Calu3 (cell line): Measurements from ENCODE around the gene HBD. TPM values are rescaled to one million over a fixed set of nuclear protein-coding genes. Genes with fewer than 3 reads are reported as not detected.

Source experiments
- BruUV-seq: library from RNA; stranded (reverse); fragments of 400-500 nt; replicated peaks from 2 replicates; lab custom pipeline; 2021; lab: Mats Ljungman, UMichigan
- CTCF ChIA-PET: fragments of 300-600 bp; sonication (Branson Sonifier 250); formaldehyde crosslinking; loops from one replicate; lab custom pipeline; 2022; ENCODE audit warnings: antibody characterized with exemption; lab: Charles Lee
- DNase-seq: peaks from one replicate; pipeline ENCODE4 v3.0.0; 2022
- H3K27ac Mint-ChIP-seq: one replicate; pipeline ENCODE4 v1.8.0; 2022; ENCODE audit warnings: mixed read lengths; ENCODE audit not compliant: unreplicated experiment
- H3K27me3 Mint-ChIP-seq: one replicate; pipeline ENCODE4 v1.8.0; 2022; ENCODE audit warnings: mixed read lengths; ENCODE audit not compliant: unreplicated experiment
- H3K36me3 Mint-ChIP-seq: one replicate; pipeline ENCODE4 v1.8.0; 2022; ENCODE audit warnings: mild to moderate bottlenecking, moderate library complexity, mixed read lengths; ENCODE audit not compliant: insufficient read depth, unreplicated experiment
- H3K4me1 Mint-ChIP-seq: one replicate; pipeline ENCODE4 v1.8.0; 2022; ENCODE audit warnings: mild to moderate bottlenecking, low read depth, mixed read lengths; ENCODE audit not compliant: unreplicated experiment
- H3K4me3 Mint-ChIP-seq: one replicate; pipeline ENCODE4 v1.8.0; 2022; ENCODE audit warnings: mild to moderate bottlenecking, low read depth, moderate library complexity, mixed read lengths; ENCODE audit not compliant: unreplicated experiment
- H3K9me3 Mint-ChIP-seq: one replicate; pipeline ENCODE4 v1.8.0; 2022; ENCODE audit warnings: low read depth, mixed read lengths; ENCODE audit not compliant: unreplicated experiment
- CTCF ChIP-seq: fragments of 200-600 bp; IDR thresholded peaks from one replicate; pipeline ENCODE4 v1.8.0; 2022; ENCODE audit warnings: antibody characterized with exemption; ENCODE audit not compliant: unreplicated experiment
- intact Hi-C: fragments of 100-400 bp; cut with micrococcal nuclease; formaldehyde crosslinking; loops from one replicate; pipeline ENCODE4 v1.10.0; 2022; ENCODE audit not compliant: unreplicated experiment
- total RNA-seq: library from RNA; stranded (reverse); gene quantifications from 2 replicates; pipeline ENCODE4 v1.2.3, GENCODE V29; 2022

Gene HBD
- total RNA-seq, 1 experiment from 2014 or later: not detected

- Mint-ChIP-seq H3K27ac (no peak overlapping the region), H3K27me3 (no peaks in the 10 kb centered on the region), H3K4me1 (no peaks in the 10 kb centered on the region), H3K4me3 (no peak overlapping the region), H3K9me3 (no peaks in the 10 kb centered on the region), H3K36me3 (no peaks in the 10 kb centered on the region)
- TF ChIP-seq CTCF: peak; percentile 53
- intact Hi-C loops: loop anchor here (1.0 to 10.0 kb wide), 4 partner anchors 86 to 690 kb away; partner anchors contain the start of genes OR52E5 and OR52N2
- CTCF ChIA-PET: interaction anchor here (0.7 kb wide), 1 partner anchor 80 kb away, joined by 3 read pairs; no protein-coding TSS in a partner anchor
- DNase-seq: peak; percentile 22
- no TSS peak for BruUV-seq
Observed at GRCh38 chr11:5204787-5205186, 29.5 kb downstream of the HBD start.

- Mint-ChIP-seq H3K27ac (no peak overlapping the region), H3K4me1 (no peaks in the 10 kb centered on the region), H3K9me3 (no peaks in the 10 kb centered on the region), H3K36me3 (no peaks in the 10 kb centered on the region), H3K4me3 (no peak overlapping the region), H3K27me3 (no peaks in the 10 kb centered on the region)
- intact Hi-C loops: loop anchor here (10.0 kb wide), 1 partner anchor 691 kb away; the partner anchor contains the start of gene OR52E5
- no peak for TF ChIP-seq CTCF
- no peak for DNase-seq
- BruUV-seq: no TSS peak
- CTCF ChIA-PET: no interaction called here
Observed at GRCh38 chr11:5203366-5203765, 30.9 kb downstream of the HBD start.

GRCh38 chr11:5200582-5200981 is 33.7 kb downstream of the HBD start, which contains the start of gene OR51V1:
Gene OR51V1, minus strand, starts transcription at chr11:5200682. Its CDS starts 0 bp downstream, at chr11:5200682.
- Mint-ChIP-seq H3K9me3 (no peaks in the 10 kb centered on the region), H3K27me3 (no peaks in the 10 kb centered on the region), H3K36me3 (no peaks in the 10 kb centered on the region), H3K4me1 (no peaks in the 10 kb centered on the region), H3K4me3 (no peak within 1 kb of the TSS), H3K27ac (no peak within 1 kb of the TSS)
- no peak for TF ChIP-seq CTCF
- DNase-seq: no peak
- no TSS peak for BruUV-seq
- CTCF ChIA-PET: no interaction called here
- intact Hi-C loops: loop anchor here (10.0 kb wide), 1 partner anchor 694 kb away; the partner anchor contains the start of gene OR52E5

GRCh38 chr11:5198285-5198684 is 36.0 kb downstream of the HBD start:
- no peaks in the 10 kb centered on the region for H3K27me3 Mint-ChIP-seq
- H3K4me3 Mint-ChIP-seq: no peak overlapping the region
- DNase-seq: no peak
- CTCF ChIA-PET: no interaction called here
- no peak for TF ChIP-seq CTCF
- no peaks in the 10 kb centered on the region for H3K36me3 Mint-ChIP-seq
- no peaks in the 10 kb centered on the region for H3K9me3 Mint-ChIP-seq
- no TSS peak for BruUV-seq
- H3K27ac Mint-ChIP-seq: no peak overlapping the region
- intact Hi-C loops: no loop called here
- no peaks in the 10 kb centered on the region for H3K4me1 Mint-ChIP-seq
